LNCaP clone FGC (cell line): ENCODE data around the gene HIVEP3.

ENCODE experiments used
- DNase-seq: peaks from one replicate; pipeline ENCODE4 v3.0.0-alpha.2; 2011; ENCODE audit warnings: low read depth
- H3K4me3 ChIP-seq: 2 replicates; pipeline ENCODE4 v1.5.1; 2011; ENCODE audit warnings: mild to moderate bottlenecking, low read depth, low read length, control low read depth
- CTCF ChIP-seq: IDR thresholded peaks from 2 replicates; pipeline ENCODE4 v1.5.1; 2012; ENCODE audit warnings: mild to moderate bottlenecking; ENCODE audit not compliant: control insufficient read depth, insufficient read depth; ENCODE audit errors: extremely low read depth

The HIVEP3 gene

GRCh38 chr1:41640141-41640751 lies 278.5 kb downstream of the HIVEP3 start:
- TF ChIP-seq CTCF, result no peak
- H3K4me3 ChIP-seq, result no peak overlapping the region
- no peak for DNase-seq

GRCh38 chr1:41639332-41639936 lies 279.3 kb downstream of the HIVEP3 start:
- TF ChIP-seq CTCF, result no peak
- DNase-seq, result no peak
- no peak overlapping the region for H3K4me3 ChIP-seq

- no peak for DNase-seq
- no peak for TF ChIP-seq CTCF
- no peak overlapping the region for H3K4me3 ChIP-seq
These were observed 280.4 kb downstream of the HIVEP3 start for GRCh38 chr1:41638086-41639024.

- DNase-seq, result no peak
- no peak overlapping the region for H3K4me3 ChIP-seq
- no peak for TF ChIP-seq CTCF
These were observed 281.4 kb downstream of the HIVEP3 start for GRCh38 chr1:41637367-41637766.

- no peak for TF ChIP-seq CTCF
- no peak for DNase-seq
- no peak overlapping the region for H3K4me3 ChIP-seq
These were observed 285.0 kb downstream of the HIVEP3 start for GRCh38 chr1:41633764-41634163.

GRCh38 chr1:41632781-41633575 lies 285.7 kb downstream of the HIVEP3 start:
- no peak for DNase-seq
- TF ChIP-seq CTCF, result no peak
- no peak overlapping the region for H3K4me3 ChIP-seq
